Transverse colon (tissue), 4 donors: Measurements from ENCODE around the gene CCDC15. TPM values are rescaled to one million over a fixed set of nuclear protein-coding genes. Genes with fewer than 3 reads are reported as not detected.

ENCODE experiments used
- DNase-seq: peaks from one replicate; pipeline ENCODE4 v3.0.0-alpha.2; 2019
- H3K27ac ChIP-seq, 4 donors: fragments of 200-600 bp; sonication (generic); 2 replicates each; pipeline ENCODE4 v1.5.1; 2016 to 2018; ENCODE audit warnings: inconsistent platforms in 4 of 4
- H3K27me3 ChIP-seq: fragments of 200-600 bp; sonication (generic); 2 replicates; pipeline ENCODE4 v1.5.1; 2017; ENCODE audit warnings: inconsistent platforms
- H3K36me3 ChIP-seq, 4 donors: fragments of 200-600 bp; sonication (generic); 2 replicates each; pipeline ENCODE4 v1.5.1; 2017 to 2019; ENCODE audit warnings: inconsistent platforms in 4 of 4
- H3K4me1 ChIP-seq, 4 donors: fragments of 200-600 bp; sonication (generic); 2 replicates each; pipeline ENCODE4 v1.5.1; 2017 to 2020; ENCODE audit warnings: inconsistent platforms in 4 of 4
- H3K4me3 ChIP-seq, 4 donors: fragments of 200-600 bp; sonication (generic); 1 replicate in 1 of 4; 2 replicates in 3 of 4; pipeline versions ENCODE4 v1.5.1 to v1.6.1; 2017 to 2019; ENCODE audit warnings: inconsistent platforms in 4 of 4
- H3K9me3 ChIP-seq, 2 donors: fragments of 200-600 bp; sonication (generic); 2 replicates each; pipeline ENCODE4 v1.5.1; 2017 to 2019; ENCODE audit warnings: inconsistent platforms in 2 of 2
- CTCF ChIP-seq, 5 experiments: fragments of 200-600 bp in 3 of 5; fragments of 450-650 bp in 2 of 5; sonication (generic) in 3 of 5; IDR thresholded peaks; 1 replicate in 2 of 5; 2 replicates in 3 of 5; pipeline ENCODE4 v1.5.1; 2016 to 2017; ENCODE audit warnings: antibody characterized with exemption in 5 of 5, inconsistent platforms in 3 of 5, mild to moderate bottlenecking in 2 of 5, moderate library complexity in 1 of 5
- EP300 ChIP-seq: sonication (generic); formaldehyde crosslinking; IDR thresholded peaks from one replicate; pipeline ENCODE4 v1.6.1; 2017; ENCODE audit warnings: antibody characterized with exemption, low read depth
- POLR2A ChIP-seq: fragments of 450-650 bp; IDR thresholded peaks from one replicate; pipeline ENCODE4 v1.6.1; 2016; ENCODE audit warnings: antibody characterized with exemption, mild to moderate bottlenecking, moderate library complexity
- POLR2AphosphoS5 ChIP-seq, 3 donors: sonication (generic); formaldehyde crosslinking; IDR thresholded peaks; one replicate each; pipeline ENCODE4 v1.6.1; 2016; ENCODE audit warnings: antibody characterized with exemption in 3 of 3
- WGBS, 2 donors: methylation state at CpG; one replicate each; pipeline ENCODE4 v1.1.5; 2018; ENCODE audit warnings: low coverage in 1 of 2; 5-methylcytosine and 5-hydroxymethylcytosine counted together
- in situ Hi-C, 4 donors: fragments of 200-750 bp; cut with MboI; loops; one replicate each; pipeline versions ENCODE4 v1.15.0 to v1.15.1; 2017; ENCODE audit warnings: low sequenced_read_pairs in 3 of 4, low pct_ligation_motif_present in 1 of 4, low pct_unique_long_range_greater_than_20kb in 1 of 4
- intact Hi-C: fragments of 100-400 bp; cut with DNase I; formaldehyde crosslinking; loops from one replicate; pipeline ENCODE4 v1.15.1; 2023; ENCODE audit warnings: low total_unique reads
- total RNA-seq, 4 donors: library from RNA; depleted of rRNA; stranded (reverse); fragments of >200 nt; gene quantifications; one replicate each; pipeline ENCODE4 v1.1.0, GENCODE V29; 2016

Gene CCDC15
- total RNA-seq, 4 donors from 2014 or later, result 0.64 to 0.82 (median 0.75) TPM; not detected in 1

- TF ChIP-seq CTCF (IDR thresholded peaks at IDR 0.05) (no peak), POLR2AphosphoS5 (IDR thresholded peaks at IDR 0.05) (no peak), EP300 (no peak), POLR2A (no peak)
- WGBS, 2 donors, result 94% methylated on average over 2 of the region's 2 CpGs; no CpG with 5 or more reads in 1 of the 2 donors
- DNase-seq, result no peak
- intact Hi-C loops (no loop called here), in situ Hi-C loops (loop anchor here in 2 of 4 donors (10.0 to 25.0 kb wide), 3 partner anchors 164 to 441 kb away; no protein-coding TSS in a partner anchor)
- no peaks in the 10 kb centered on the region for H3K27me3 ChIP-seq
- H3K4me1 ChIP-seq, result no peaks in the 10 kb centered on the region
- H3K27ac ChIP-seq, result no peak overlapping the region
- no peaks in the 10 kb centered on the region for H3K9me3 ChIP-seq
- H3K4me3 ChIP-seq, result no peak overlapping the region
- H3K36me3 ChIP-seq, result no peaks in the 10 kb centered on the region
Measured at GRCh38 chr11:124970925-124971324, 16.9 kb downstream of the CCDC15 start.

- Histone ChIP-seq H3K36me3 (no peaks in the 10 kb centered on the region), H3K9me3 (no peaks in the 10 kb centered on the region), H3K27ac (no peak overlapping the region), H3K27me3 (no peaks in the 10 kb centered on the region), H3K4me1 (no peaks in the 10 kb centered on the region), H3K4me3 (no peak overlapping the region)
- 86 to 90% methylated on average over 2 of the region's 2 CpGs for WGBS, 2 donors
- intact Hi-C loops (no loop called here), in situ Hi-C loops (loop anchor here in 2 of 4 donors (10.0 to 25.0 kb wide), 3 partner anchors 163 to 440 kb away; no protein-coding TSS in a partner anchor)
- no peak for DNase-seq
- TF ChIP-seq CTCF (IDR thresholded peaks at IDR 0.05) (no peak), EP300 (no peak), POLR2AphosphoS5 (IDR thresholded peaks at IDR 0.05) (no peak), POLR2A (no peak)
Measured at GRCh38 chr11:124971810-124972209, 17.8 kb downstream of the CCDC15 start.

- DNase-seq, result no peak
- Histone ChIP-seq H3K4me3 (no peak overlapping the region), H3K9me3 (no peaks in the 10 kb centered on the region), H3K36me3 (no peaks in the 10 kb centered on the region), H3K27me3 (no peaks in the 10 kb centered on the region), H3K4me1 (no peaks in the 10 kb centered on the region), H3K27ac (no peak overlapping the region)
- 95 to 100% methylated on average over 3 of the region's 3 CpGs for WGBS, 2 donors
- TF ChIP-seq POLR2AphosphoS5 (IDR thresholded peaks at IDR 0.05), result no peak
- TF ChIP-seq EP300, result no peak
- TF ChIP-seq POLR2A, result no peak
- no peak for TF ChIP-seq CTCF (IDR thresholded peaks at IDR 0.05)
- in situ Hi-C loops, result loop anchor here in 1 of 4 donors (10.0 kb wide), 1 partner anchor 158 kb away; no protein-coding TSS in a partner anchor
- intact Hi-C loops, result no loop called here
Measured at GRCh38 chr11:124976531-124976930, 22.5 kb downstream of the CCDC15 start.

DNA sequence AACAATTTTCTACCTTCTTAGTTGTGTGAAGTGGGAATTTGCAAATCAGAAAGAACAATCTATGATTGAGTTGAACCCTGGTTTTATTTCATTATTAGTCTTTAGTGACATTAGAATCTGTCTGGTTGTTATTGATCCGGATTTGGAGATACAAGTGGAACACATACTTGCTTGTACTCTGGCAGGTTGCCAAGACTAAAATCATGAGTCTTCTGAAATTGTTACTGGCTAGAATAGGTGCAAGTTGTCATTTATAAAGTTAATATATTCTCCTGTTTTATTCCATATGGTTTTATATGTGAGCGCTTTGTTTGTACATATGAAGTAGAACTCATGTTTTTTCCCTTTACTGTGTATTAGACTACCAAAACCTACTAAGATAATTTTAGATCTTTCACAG is 23.0 kb downstream of the CCDC15 start:
- H3K27ac ChIP-seq, result no peak overlapping the region
- no peak overlapping the region for H3K4me3 ChIP-seq
- WGBS, 2 donors, result 91 to 92% methylated on average over 2 of the region's 2 CpGs
- TF ChIP-seq EP300 (no peak), POLR2A (no peak), CTCF (IDR thresholded peaks at IDR 0.05) (no peak), POLR2AphosphoS5 (IDR thresholded peaks at IDR 0.05) (no peak)
- no peak for DNase-seq
- no peaks in the 10 kb centered on the region for H3K27me3 ChIP-seq
- H3K36me3 ChIP-seq, result no peaks in the 10 kb centered on the region
- in situ Hi-C loops (loop anchor here in 1 of 4 donors (10.0 kb wide), 1 partner anchor 158 kb away; no protein-coding TSS in a partner anchor), intact Hi-C loops (no loop called here)
- peaks cover 3 to 4% of the 10 kb centered on the region in 2 donors for H3K9me3 ChIP-seq
- no peaks in the 10 kb centered on the region for H3K4me1 ChIP-seq
